Peyer's patch (tissue), 4 donors: ENCODE data around the gene SRXN1.

ENCODE experiments used
- CTCF ChIP-seq, 6 experiments: fragments of 450-650 bp in 4 of 6; fragments of 200-600 bp in 2 of 6; sonication (generic) in 1 of 6; IDR thresholded peaks; one replicate each; pipeline ENCODE4 v1.5.1; 2017 to 2019; ENCODE audit warnings: antibody characterized with exemption in 6 of 6, mild to moderate bottlenecking in 3 of 6, moderate library complexity in 1 of 6
- POLR2A ChIP-seq, 2 donors: fragments of 450-650 bp; IDR thresholded peaks; one replicate each; pipeline ENCODE4 v1.5.1; 2017; ENCODE audit warnings: antibody characterized with exemption in 2 of 2, mild to moderate bottlenecking in 2 of 2, moderate library complexity in 2 of 2

- no peak for TF ChIP-seq CTCF (IDR thresholded peaks at IDR 0.05)
- TF ChIP-seq POLR2A (IDR thresholded peaks at IDR 0.05), result no peak
These were observed 16.6 kb upstream of the SRXN1 start for GRCh38 chr20:669573-669972.
